Caco-2 (cell line): ENCODE results near the gene CRYBG3. TPM values are rescaled to one million over a fixed set of nuclear protein-coding genes. Genes with fewer than 3 reads are reported as not detected.

Experiments
- BruUV-seq: library from RNA; stranded (reverse); fragments of 400-500 nt; replicated peaks from 2 replicates; lab custom pipeline; 2021; lab: Mats Ljungman, UMichigan
- CTCF ChIA-PET: fragments of 300-600 bp; sonication (Branson Sonifier 250); formaldehyde crosslinking; loops from one replicate; lab custom pipeline; 2022; ENCODE audit warnings: antibody characterized with exemption; lab: Charles Lee
- POLR2A ChIA-PET: fragments of 300-600 bp; sonication (Branson Sonifier 250); formaldehyde crosslinking; loops from one replicate; lab custom pipeline; 2022; ENCODE audit warnings: antibody characterized with exemption; lab: Charles Lee
- DNase-seq, 2 experiments: peaks; one replicate each; pipeline versions ENCODE4 v3.0.0 to v3.0.0-alpha.2; 2020 to 2022
- H3K27me3 ChIP-seq: replicated peaks from 2 replicates; pipeline ENCODE4 v1.6.0; 2011; ENCODE audit warnings: low read length; ENCODE audit not compliant: control insufficient read depth, insufficient read depth
- H3K36me3 ChIP-seq: 2 replicates; pipeline ENCODE4 v1.5.1; 2011; ENCODE audit warnings: low read length; ENCODE audit not compliant: control insufficient read depth, insufficient read depth
- H3K4me1 ChIP-seq: fragments of 250-450 bp; sonication (Bioruptor Pico); 2 replicates; pipeline ENCODE4 v1.5.1; 2020; ENCODE audit warnings: mild to moderate bottlenecking
- H3K4me3 ChIP-seq: 2 replicates; pipeline ENCODE4 v1.5.1; 2011; ENCODE audit warnings: low read depth, mild to moderate bottlenecking, control low read depth, low read length
- H3K9me3 ChIP-seq: fragments of 250-450 bp; sonication (Bioruptor Pico); 2 replicates; pipeline ENCODE4 v1.5.1; 2020; ENCODE audit warnings: mild to moderate bottlenecking, moderate library complexity
- H3K27ac Mint-ChIP-seq: one replicate; pipeline ENCODE4 v1.8.0; 2022; ENCODE audit warnings: mixed read lengths; ENCODE audit not compliant: unreplicated experiment
- H3K27me3 Mint-ChIP-seq: one replicate; pipeline ENCODE4 v1.8.0; 2022; ENCODE audit warnings: mixed read lengths; ENCODE audit not compliant: insufficient read depth, unreplicated experiment
- H3K36me3 Mint-ChIP-seq: one replicate; pipeline ENCODE4 v1.8.0; 2022; ENCODE audit warnings: mild to moderate bottlenecking, mixed read lengths; ENCODE audit not compliant: insufficient read depth, unreplicated experiment
- H3K4me1 Mint-ChIP-seq: one replicate; pipeline ENCODE4 v1.8.0; 2022; ENCODE audit warnings: low read depth, mixed read lengths; ENCODE audit not compliant: unreplicated experiment
- H3K4me3 Mint-ChIP-seq: one replicate; pipeline ENCODE4 v1.8.0; 2022; ENCODE audit warnings: mild to moderate bottlenecking, moderate library complexity, mixed read lengths; ENCODE audit not compliant: unreplicated experiment
- H3K9me3 Mint-ChIP-seq: one replicate; pipeline ENCODE4 v1.8.0; 2022; ENCODE audit warnings: mixed read lengths; ENCODE audit not compliant: unreplicated experiment
- intact Hi-C: fragments of 100-400 bp; cut with micrococcal nuclease; formaldehyde crosslinking; loops from one replicate; pipeline ENCODE4 v1.10.0; 2022; ENCODE audit not compliant: unreplicated experiment
- total RNA-seq: library from RNA; stranded (reverse); gene quantifications from 2 replicates; pipeline ENCODE4 v1.2.3, GENCODE V29; 2022
- TF ChIP-seq, protein P1 (sequence below), 2 experiments: fragments of 200-600 bp in 1 of 2; IDR thresholded peaks; 1 replicate in 1 of 2; 2 replicates in 1 of 2; pipeline versions ENCODE4 v1.5.1 to v1.8.0; 2011 to 2022; ENCODE audit warnings: antibody characterized with exemption in 1 of 2, control low read depth in 1 of 2, inconsistent platforms in 1 of 2, low read depth in 1 of 2, low read length in 1 of 2, mild to moderate bottlenecking in 1 of 2, moderate library complexity in 1 of 2; ENCODE audit not compliant: insufficient read depth in 1 of 2, severe bottlenecking in 1 of 2, unreplicated experiment in 1 of 2

CRYBG3 gene
- total RNA-seq, 1 experiment from 2014 or later, result 1.3 TPM

DNA sequence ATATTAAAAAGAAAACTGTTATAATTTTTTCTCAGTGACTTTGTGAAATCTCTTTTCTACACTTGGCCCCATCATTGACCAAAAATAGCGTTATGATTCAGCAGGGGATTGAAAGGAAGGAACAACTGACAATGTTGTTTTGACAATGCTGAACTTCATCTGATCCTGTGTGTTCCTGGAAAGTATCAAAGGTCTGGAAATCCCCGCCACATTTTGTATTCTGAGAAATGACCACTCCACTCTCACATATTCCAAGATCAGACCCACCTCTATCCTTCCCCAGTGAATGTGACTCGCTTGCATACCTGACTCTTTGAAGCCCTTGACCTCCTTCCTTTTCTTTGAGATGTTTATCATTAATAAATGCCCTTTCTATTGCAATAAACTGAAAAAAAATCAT is 160.1 kb downstream of the CRYBG3 start:
- Mint-ChIP-seq H3K27ac (no peak overlapping the region), H3K4me3 (no peak overlapping the region), H3K27me3 (no peaks in the 10 kb centered on the region), H3K4me1 (no peaks in the 10 kb centered on the region), H3K36me3 (no peaks in the 10 kb centered on the region), H3K9me3 (no peaks in the 10 kb centered on the region)
- Histone ChIP-seq H3K36me3 (no peaks in the 10 kb centered on the region), H3K4me1 (no peaks in the 10 kb centered on the region), H3K4me3 (no peak overlapping the region), H3K9me3 (no peaks in the 10 kb centered on the region), H3K27me3 (no peaks in the 10 kb centered on the region)
- POLR2A ChIA-PET, result no interaction called here
- DNase-seq, result no peak
- CTCF ChIA-PET, result no interaction called here
- intact Hi-C loops, result no loop called here
- TF ChIP-seq, protein P1, sequence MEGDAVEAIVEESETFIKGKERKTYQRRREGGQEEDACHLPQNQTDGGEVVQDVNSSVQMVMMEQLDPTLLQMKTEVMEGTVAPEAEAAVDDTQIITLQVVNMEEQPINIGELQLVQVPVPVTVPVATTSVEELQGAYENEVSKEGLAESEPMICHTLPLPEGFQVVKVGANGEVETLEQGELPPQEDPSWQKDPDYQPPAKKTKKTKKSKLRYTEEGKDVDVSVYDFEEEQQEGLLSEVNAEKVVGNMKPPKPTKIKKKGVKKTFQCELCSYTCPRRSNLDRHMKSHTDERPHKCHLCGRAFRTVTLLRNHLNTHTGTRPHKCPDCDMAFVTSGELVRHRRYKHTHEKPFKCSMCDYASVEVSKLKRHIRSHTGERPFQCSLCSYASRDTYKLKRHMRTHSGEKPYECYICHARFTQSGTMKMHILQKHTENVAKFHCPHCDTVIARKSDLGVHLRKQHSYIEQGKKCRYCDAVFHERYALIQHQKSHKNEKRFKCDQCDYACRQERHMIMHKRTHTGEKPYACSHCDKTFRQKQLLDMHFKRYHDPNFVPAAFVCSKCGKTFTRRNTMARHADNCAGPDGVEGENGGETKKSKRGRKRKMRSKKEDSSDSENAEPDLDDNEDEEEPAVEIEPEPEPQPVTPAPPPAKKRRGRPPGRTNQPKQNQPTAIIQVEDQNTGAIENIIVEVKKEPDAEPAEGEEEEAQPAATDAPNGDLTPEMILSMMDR (IDR thresholded peaks at IDR 0.05; ENCODE audit: insufficient read depth in 1 of 2, low read depth in 1 of 2, low read length in 1 of 2, severe bottlenecking in 1 of 2, unreplicated experiment in 1 of 2), result no peak
- BruUV-seq, result no TSS peak

DNA sequence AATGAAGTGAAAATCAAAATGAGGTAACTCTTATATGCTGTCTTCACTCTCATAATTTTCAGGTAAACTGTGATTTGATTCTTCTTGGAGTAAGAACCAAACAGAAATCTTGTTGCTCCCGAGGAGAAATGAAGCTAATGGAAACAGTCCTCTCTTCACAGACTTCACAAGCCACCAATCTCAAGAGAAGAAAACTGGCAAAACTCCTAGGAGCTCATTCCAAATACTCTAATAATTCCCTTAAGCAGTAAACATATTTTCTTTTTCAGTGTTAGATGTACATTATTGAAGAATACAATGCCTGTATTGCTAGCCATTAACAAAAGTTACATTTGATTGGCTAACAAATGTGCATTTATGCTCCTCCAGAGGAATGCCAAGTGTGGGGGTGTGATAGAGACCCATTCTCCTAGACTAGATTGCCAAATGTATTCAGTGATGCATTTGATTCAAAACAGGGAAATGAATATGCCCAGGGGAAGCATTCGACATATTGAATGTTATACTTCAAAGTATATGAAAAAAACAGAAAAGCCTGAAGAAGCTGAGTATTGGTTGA is 162.2 kb downstream of the CRYBG3 start:
- H3K36me3 ChIP-seq, result no peaks in the 10 kb centered on the region
- CTCF ChIA-PET, result no interaction called here
- BruUV-seq, result no TSS peak
- H3K4me3 ChIP-seq, result no peak overlapping the region
- Mint-ChIP-seq H3K36me3 (no peaks in the 10 kb centered on the region), H3K27me3 (no peaks in the 10 kb centered on the region), H3K4me1 (no peaks in the 10 kb centered on the region), H3K9me3 (peaks cover 9% of the 10 kb centered on the region), H3K4me3 (no peak overlapping the region), H3K27ac (no peak overlapping the region)
- H3K27me3 ChIP-seq, result no peaks in the 10 kb centered on the region
- no peaks in the 10 kb centered on the region for H3K4me1 ChIP-seq
- no peaks in the 10 kb centered on the region for H3K9me3 ChIP-seq
- intact Hi-C loops, result no loop called here
- POLR2A ChIA-PET, result no interaction called here
- DNase-seq, result no peak
- TF ChIP-seq, protein P1 (IDR thresholded peaks at IDR 0.05; ENCODE audit: insufficient read depth in 1 of 2, low read depth in 1 of 2, low read length in 1 of 2, severe bottlenecking in 1 of 2, unreplicated experiment in 1 of 2), result no peak

DNA sequence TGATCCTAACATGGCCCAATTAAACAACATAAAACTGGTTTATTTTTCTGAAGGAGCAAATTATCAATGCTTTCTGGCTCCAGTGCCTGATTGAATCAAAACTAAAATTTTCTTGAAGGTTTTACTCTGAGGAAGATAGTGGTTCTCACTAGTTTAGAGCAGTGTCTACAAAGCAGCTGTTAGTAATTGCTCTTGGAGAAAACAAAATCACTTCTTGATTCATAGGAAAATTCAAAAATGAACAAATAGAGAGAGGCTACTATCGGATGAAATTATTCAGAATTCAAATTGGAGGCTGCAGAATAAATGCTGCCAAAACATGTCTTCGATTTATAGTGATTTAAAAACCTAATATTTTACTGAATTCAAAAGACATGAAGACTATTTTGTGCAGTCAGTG is 165.5 kb downstream of the CRYBG3 start:
- CTCF ChIA-PET, result no interaction called here
- no peaks in the 10 kb centered on the region for H3K9me3 ChIP-seq
- H3K27ac Mint-ChIP-seq, result no peak overlapping the region
- H3K4me3 ChIP-seq, result no peak overlapping the region
- H3K27me3 ChIP-seq, result no peaks in the 10 kb centered on the region
- POLR2A ChIA-PET, result no interaction called here
- H3K36me3 Mint-ChIP-seq, result no peaks in the 10 kb centered on the region
- no peaks in the 10 kb centered on the region for H3K27me3 Mint-ChIP-seq
- no peaks in the 10 kb centered on the region for H3K4me1 Mint-ChIP-seq
- no peaks in the 10 kb centered on the region for H3K4me1 ChIP-seq
- DNase-seq, result no peak
- H3K9me3 Mint-ChIP-seq, result peaks cover 9% of the 10 kb centered on the region
- TF ChIP-seq, protein P1 (IDR thresholded peaks at IDR 0.05; ENCODE audit: insufficient read depth in 1 of 2, low read depth in 1 of 2, low read length in 1 of 2, severe bottlenecking in 1 of 2, unreplicated experiment in 1 of 2), result no peak
- H3K36me3 ChIP-seq, result no peaks in the 10 kb centered on the region
- no peak overlapping the region for H3K4me3 Mint-ChIP-seq
- intact Hi-C loops, result no loop called here
- no TSS peak for BruUV-seq
